Stimulated activated CD8-positive, alpha-beta memory T cell treated with anti-CD3 and anti-CD28 coated beads, Interleukin-7, amount 100 ng/mL, for 4 hours (primary cell): ENCODE data around the gene CASP6.
A peak's percentile ranks its signal among the peaks of the same experiment; 100 is the strongest.

Source experiments
- DNase-seq, 2 donors: peaks; one replicate each; pipeline ENCODE4 v3.0.0-alpha.2; 2020; ENCODE audit warnings: low read depth in 2 of 2

Gene CASP6

DNA sequence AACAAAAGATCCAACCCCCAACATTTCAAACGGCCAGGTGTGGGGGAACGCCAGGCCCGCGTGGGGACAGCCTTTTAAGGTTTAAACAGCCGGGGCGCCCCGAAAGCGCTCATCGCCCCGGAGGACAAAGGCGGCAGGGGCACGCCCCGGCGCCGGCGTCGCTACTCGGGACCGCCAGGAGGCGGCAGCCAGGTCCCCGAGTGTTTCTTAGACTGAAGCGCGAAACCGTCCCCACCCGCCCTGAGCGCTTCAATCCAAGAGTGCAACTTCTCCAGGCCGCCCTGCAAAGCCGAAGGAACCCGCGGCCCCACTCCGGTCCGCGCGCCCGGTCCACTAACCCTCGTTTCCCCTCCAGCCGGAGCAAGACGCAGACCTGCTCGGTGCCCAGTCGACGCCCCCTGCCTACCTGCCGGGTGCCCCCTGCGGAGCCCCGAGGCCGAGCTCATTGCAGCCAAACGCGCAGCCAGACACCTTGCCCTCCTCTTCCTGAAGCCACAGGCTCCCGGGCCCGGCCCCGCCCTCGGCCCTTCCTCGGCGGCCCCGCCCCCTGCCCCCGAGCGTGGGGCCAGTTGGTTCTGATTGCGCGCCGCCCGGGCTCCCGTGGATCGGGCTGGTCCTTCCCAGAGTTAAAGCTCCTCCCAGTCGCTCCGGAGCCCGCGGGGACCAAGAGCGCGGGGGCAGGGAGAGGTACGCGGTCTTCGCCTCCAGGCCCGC is at the start of gene CASP6:
TSS of gene CASP6 (minus strand) at position 496 of the 714 bp plus-strand sequence. CDS start at position 446, 50 bp downstream.
- DNase-seq = peak; percentile 36 to 62

DNA sequence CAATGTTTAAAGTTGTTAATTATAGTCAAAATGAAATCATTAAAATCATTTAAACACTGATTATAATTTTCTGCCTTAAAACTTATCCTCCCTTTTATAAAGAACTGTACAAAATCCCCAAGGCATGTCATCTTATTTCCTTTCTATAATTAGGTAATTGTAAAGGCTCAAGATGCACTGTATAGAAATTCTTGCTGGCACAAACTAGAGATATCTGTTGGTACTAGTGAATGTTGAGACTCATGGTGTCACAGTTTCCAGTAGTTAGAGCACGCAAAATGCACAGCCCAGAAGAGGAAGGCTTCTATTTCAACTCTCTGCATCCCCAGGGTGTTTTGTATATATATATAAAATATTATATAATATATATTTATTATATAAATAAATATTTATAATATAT is 49.3 kb upstream of the CASP6 start:
- DNase-seq = no peak

DNA sequence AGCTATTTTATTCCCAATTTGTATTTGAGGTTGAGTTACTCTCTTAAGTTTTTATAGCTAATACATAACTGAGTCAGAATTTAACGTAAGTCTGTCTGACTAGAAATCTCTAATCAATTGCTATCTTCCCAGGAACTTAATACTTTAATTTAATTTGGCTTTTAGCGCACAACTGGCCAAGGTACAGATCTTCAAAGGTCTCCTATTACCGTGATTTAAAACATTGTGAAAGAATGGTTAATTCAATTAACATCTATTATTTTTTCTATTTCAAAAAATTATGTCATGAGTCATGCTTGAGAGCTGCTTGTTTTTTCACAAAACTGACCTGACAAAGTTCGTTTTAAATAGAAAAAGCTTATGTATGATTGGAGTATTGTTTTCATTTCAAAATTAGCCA is 48.6 kb upstream of the CASP6 start:
- DNase-seq = no peak

DNA sequence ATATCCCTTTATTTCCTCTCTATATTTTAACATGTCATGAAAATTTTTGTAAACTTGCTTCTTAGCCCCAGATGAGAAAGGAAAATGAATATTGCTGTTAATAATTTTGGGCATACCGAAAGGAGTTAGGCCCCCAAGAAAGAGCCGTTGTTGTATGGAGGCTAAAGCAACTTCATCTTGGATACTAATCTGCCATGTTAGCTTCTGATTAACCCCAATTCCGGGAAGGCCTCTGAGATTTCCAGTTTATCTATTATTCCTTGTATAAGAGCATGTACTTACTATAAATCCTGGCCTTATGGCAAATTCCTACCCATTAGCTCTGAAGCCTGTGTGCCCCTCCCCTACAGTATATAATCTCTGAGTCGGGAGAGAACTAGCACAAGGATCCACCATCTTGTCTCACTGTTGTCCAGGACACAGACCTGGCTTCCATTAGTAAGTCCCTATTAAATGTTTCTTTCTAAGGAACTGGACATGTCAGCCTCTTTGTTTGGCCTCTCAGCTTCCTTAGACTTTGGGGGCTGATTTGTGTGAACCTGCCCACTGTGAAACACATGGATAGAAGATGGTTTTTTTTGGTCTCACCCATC is 47.5 kb upstream of the CASP6 start:
- no peak for DNase-seq

DNA sequence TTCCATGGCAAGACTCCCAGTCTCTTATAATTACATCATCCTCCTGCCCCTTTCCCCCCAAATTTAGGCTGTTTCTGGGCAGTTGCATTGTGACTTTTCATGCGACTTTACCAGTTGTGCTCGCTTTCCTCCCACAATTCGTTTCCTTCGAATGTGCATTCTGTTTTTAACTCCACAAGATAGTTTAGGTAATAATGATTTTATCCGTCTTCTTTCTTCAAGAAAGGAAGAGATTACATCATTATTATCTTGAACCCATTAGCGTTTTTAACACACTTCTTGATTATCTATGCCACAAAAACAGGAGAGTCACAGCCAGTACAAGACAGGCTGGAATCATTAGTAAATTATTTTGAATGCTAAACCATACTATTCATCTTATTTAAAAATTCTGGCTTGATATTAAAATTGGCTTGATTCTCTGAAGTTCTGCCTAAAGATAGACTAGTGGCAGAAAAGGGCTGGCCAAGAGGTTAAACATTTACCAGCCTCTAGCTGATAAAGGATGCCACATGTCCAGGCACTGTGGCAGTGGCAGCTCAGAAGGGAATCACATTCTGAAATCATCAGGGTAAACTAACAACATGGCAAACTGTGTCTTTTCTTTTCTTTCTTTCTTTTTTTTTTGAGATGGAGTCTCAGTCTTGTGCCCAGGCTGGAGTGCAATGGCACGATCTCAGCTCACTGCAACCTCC is 46.3 kb upstream of the CASP6 start:
- DNase-seq = no peak

DNA sequence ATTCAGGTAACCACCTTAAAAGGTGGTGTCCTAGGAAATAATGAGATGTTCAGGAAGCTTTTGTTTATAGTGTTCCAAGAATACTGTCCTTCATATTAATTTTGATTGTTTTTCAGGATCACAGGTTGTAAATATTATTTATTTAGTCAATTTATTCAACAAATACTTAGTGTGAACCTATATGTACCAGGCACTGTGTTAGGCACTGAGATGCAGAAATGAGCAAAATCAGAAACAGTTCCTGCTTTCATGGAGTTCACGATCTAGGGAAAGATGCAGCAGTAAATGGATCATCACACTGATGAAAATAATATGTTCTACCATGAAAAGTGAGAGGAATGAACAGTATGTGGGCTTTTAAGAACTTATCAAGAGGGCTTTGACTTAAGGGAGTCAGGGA is 44.9 kb upstream of the CASP6 start:
- no peak for DNase-seq

DNA sequence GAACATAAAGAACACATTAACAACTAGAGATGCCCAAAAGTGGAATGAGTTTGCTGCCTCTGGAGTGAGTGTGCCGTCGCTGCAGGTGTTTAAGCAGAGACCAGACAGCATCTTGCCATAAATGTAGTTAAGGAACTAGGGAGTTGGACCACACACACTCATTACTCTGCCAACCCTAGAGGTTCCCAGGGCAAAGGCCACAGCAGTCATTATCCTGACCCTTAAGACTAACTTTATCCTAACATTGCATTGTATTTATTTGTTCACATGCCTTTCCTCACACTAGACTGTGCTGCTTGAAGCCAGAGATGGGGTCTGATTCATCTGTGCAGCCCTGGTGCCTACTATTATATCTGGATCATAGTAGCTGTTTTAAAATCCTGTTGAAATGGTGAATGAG is 43.5 kb upstream of the CASP6 start:
- no peak for DNase-seq

DNA sequence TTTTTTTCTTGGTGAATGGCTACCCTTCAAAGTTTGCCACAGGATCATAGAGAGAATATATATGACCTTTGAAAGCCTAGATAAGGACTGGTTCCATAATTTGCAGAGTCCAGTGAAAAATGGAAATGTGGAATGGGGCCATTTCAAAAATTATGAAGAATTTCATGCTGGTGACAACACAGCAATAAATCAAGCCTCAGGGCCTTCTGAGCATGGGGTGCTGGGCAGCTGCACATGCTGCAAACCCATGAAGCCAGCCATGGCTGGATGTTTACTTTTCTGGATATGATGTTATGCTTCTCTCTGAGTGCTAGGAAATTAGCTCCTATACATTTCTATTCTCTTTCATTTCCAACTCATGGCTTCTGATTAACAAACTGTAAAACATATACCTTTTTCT is 42.6 kb upstream of the CASP6 start:
- no peak for DNase-seq

DNA sequence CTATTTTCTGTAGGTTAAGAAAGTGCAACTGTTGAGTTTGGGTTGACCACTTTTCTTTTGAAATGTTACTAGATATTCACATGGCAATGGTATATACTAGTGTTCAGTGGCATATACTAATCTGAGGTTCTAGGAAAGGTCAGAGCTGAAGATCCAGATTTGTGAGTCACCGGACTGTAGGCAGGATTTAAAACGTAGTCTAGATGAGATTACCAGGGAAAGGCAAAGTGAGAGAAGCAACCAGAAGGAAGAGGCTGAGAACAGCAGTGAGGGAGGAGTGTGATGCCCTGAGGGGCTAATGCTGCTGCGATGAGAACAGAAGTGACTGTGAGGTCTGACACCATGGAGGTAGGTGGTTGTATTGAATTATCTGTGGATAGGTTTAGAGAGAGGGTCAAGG is 36.3 kb upstream of the CASP6 start:
- no peak for DNase-seq

DNA sequence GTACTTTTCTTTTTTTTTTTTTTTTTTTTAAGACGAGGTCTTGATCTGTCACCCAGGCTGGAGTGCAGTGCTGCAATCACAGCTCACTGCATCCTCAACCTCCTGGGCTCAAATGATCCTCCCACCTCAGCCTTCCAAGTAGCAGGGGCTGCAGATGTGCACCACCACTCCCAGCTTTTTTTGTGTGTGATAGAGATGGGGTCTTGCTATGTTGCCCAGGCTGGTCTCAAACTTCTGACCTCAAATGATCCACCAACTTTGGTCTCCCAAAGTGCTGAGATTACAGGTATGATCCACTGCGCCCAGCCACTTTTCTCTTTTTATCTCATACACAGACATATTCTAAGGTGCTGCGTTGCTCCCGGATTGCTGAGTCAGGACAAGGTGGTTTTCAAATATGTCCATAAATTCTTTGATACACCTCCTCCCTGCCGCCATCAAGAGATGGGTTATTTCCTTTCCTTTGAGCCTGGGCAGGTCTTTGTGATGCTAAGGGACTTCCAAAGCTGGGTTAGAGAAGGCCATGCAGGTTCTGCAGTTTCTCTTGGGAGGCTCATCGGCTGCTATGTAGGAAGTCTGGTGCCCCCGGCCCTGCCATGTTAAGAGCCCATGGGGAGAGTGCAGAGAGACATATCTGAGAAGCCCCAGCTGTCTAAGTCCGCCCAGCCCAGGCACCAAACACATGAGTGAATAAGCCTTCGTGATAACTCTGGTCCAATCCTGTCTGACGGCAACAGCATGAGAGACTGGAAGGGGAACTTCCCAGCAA is 35.0 kb upstream of the CASP6 start:
- no peak for DNase-seq

DNA sequence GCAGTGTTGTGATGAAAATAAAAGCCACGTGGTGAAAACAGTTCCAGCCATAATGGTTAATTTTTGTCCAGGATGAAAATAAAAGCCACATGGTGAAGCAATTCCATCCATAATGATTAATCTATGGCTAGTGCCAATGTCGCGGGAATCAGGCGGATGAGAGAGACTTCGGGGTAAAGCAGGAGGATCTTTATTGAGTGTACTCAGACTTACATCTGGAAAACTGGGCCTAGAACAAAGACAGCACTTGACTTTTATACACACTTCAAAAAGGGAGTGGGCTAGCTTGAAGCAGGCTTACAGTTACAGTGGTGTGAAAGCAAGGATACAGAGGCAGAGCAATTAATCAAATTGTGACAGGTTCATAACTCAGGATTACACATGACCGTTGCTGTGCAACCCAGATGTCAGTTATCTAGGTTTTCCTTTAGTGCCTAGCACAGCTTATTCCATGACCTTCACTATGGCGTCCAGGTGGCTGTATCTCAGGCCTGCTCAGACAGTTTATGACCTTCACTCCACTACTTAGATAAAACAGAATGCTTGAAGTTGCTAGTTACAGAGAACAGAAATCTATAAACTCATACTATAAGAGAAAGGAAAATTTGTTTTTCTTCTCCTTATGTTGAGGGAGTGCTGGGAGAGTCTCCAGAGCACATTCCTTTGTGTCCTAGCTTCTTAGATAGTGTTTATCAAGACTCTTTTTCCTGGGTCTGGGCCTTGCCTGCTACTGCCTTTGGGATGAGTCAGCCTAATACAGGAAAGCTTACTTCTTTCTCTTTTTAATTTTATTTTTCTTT is 32.5 kb upstream of the CASP6 start:
- DNase-seq = no peak

DNA sequence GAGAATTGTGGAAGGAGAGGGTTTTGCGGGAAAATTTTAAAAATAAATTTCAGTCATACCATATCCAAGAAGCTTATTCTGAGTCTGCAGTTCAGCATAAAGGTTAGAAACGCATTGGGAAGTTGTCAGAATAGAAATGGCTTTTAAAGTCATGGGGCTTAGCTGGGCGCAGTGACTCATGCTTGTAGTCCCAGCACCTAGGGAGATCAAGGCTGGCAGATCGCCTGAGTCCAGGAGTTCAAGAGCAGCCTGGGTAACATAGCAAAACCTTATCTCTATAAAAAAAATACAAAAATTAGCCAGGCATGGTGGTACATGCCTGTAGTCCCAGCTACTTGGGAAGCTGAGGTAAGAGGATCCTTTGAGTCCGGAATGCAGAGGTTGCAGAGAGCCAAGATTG is 30.5 kb upstream of the CASP6 start:
- DNase-seq = no peak

DNA sequence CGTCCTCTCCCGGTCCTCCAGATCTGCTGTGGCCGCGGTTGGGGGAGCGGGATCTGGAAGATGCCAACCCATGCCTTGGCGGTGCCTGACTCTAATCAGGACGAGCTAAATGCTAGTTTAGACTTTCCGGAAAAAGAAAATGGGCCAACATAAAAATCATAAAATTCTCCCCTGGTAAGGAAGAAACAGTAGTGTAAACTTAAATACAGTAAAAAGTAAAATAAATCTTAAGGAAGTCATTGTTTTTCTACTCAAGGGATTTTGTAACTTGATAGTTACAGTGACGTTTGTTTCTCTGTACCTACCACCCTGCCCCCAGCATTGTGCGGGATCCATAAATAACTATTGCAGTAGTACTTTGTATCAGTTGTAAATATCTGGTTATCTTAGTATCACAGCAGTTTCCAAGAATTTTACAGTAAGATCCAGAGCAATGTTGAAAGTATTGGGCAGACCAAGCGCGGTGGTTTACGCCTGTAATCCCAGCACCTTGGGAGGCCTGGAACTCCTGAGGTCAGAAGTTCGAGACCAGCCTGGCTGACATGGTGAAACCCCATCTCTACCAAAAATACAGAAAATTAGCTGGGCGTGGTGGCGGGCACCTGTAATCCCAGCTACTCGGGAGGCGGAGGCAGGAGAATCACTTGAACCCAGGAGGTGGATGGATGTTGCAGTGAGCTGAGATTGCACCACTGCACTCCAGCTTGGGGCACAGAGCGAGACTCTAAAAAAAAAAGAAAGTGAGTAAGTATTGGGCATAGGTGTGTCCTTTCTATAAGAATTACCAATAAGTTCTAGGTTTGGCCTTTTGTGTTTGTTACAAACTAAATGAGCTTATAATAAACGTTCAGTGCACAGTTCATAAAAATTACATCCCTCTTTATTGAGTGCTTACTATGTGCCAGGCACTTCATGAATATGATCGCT is 27.6 kb upstream of the CASP6 start:
- DNase-seq = no peak

DNA sequence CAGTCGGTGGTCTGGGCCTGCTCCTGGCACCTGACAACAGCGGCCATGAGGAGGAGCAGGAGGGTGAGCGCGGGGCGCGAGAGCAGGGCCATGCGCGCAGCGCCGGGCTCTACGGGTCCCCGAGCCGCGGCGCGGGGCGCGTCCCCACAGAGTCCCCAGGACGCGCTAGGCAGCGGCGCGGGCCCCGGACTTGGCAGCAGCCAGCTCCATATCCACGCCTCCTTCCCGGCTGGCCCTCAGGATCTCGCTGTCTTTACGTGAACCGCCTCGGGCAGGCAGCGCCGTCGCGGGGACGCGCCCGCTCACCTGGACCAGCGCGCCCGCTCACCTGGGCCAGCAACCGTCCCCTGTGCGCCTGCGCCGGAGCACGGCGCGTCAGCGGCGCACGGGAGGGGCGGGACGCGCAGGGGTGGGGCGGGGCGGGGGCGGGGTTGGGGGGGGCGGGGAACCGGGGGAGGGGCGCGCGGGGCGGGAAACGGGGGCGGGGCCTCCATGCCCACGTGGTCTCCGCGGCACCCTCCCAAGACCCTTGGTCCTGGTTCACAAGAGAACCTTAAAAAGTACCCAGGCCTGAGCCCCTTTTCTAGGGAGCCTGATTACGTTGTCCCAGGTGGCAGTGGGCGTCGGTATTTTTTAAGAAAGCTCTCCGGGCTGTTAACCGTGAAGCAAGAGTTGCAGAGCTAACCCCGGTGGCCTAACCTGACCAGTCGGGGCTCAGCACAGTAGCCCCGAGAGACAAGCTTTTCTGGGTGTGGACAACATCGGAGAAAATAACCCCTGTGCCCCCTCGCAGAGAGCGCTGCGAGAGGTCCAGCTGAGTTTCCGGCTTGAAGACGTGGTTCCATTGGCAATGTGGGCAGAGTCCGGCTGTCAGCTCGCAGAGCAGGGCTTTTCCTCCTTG is 26.7 kb upstream of the CASP6 start, which contains the start of gene PLA2G12A:
TSS of gene PLA2G12A (minus strand) at position 353 of the 901 bp plus-strand sequence. CDS start at position 92, 261 bp downstream.
- DNase-seq = peak; percentile 46 to 75

DNA sequence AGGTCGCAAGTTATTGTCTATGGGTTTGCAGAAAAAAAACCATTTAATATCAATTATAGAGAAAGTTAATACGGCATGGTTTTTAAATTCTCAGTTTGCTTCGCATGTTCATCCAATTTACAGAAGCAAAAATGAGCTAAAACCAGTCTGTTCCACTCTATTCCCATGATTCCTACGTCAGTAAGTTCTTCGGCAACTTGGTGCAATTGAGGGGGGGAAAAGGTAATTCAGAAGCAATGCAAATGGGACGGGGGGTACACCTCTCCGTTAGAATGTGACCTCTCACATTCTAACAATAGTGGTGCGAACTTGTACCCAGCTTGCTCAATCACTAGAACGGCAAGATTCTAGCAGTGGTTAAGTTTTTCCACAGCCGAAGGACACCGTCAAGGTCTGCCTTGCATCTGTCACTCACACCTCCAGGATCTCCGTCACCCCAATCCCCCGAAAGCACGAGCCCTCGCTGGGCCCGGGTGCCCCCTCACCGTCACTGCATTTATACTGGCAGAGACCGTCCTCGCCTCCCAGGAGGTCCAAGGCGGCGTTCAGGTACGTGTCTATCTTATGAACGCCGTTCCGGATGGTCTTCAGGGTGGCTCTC is 26.0 kb upstream of the CASP6 start:
- DNase-seq = peak in 1 of 2 donors; percentile 18

DNA sequence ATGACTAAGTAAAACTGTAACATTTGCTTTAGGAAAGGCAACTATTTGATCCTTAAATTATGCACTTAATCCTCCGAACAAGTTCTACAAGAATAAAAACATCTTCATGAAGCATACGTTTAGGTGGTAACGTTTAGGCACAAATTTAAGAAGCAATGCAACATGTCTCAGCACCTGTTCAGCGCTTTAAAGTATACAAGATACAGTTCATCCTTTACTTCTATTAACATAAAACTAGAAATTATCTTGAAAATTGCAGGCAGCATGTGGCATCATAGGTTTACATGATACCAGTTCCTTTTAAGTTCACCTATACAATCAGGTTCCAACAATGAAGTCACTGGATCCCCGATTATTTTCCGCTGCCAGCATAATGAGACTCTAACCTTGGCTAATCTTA is 25.1 kb upstream of the CASP6 start:
- DNase-seq = no peak

DNA sequence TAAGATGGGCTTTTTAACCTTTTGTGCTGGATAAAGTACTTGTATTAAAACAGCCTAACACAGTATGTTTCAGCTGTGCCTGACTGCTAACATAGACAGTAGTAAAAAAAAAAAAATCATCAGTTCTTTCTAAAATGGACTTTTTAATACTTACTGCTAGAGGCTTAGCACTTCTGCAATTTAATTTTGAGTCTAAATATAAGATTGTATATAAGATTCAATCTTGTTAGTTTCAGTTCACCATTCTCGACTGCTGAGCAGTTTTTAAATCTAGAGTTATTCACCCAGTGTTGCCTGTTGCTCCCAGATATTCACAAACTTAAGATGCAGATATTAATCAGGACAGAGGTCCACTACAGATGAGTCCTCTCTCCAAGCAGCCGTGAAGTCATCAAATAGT is 19.9 kb upstream of the CASP6 start:
- no peak for DNase-seq

DNA sequence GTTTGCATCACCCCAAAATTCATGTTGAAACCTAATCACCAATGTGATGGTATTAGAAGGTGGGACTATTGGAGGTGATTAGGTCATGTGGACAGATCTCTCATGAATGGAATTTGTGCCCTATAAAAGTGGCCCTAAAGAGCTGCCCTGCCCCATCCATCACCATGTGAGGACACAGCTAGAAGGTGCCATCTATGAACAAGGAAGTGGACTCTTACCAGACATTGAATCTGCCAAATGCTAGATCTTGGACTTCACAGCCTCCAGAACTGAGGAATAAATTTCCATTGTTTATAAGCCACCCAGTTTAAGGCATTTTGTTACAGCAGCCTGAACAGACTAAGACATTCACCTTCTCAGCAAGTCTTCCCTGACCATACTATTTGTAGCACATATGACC is 19.1 kb upstream of the CASP6 start:
- DNase-seq = no peak

DNA sequence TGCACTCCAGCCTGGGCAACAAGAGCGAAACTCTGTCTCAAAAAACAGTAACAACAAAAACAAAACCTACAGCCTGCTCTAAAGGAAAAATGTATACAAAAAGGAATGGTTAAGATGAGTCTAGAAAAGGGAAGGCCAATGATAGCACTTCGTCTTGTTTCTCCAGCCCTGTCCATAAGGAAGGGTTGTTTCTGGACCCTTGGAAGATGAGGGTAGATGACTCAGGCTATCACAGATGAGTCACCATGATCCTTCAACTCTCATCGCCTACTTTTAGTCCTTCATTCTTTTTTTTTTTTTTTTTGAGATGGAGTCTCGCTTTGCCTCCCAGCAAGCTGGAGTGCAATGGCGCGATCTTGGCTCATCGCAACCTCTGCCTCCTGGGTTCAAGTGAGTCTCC is 17.8 kb upstream of the CASP6 start:
- DNase-seq = no peak
